Mucosa of rectum (tissue), 2 donors: ENCODE data around the gene CDC42EP2.

Source experiments
- H3K27ac ChIP-seq, 2 donors: one replicate each; pipeline ENCODE4 v1.7.0; 2013; ENCODE audit warnings: inconsistent platforms in 2 of 2, low read depth in 2 of 2, low read length in 2 of 2
- H3K27me3 ChIP-seq, 2 donors: one replicate each; pipeline ENCODE4 v1.7.0; 2013; ENCODE audit warnings: low read length in 2 of 2; ENCODE audit not compliant: control insufficient read depth in 2 of 2, insufficient read depth in 2 of 2
- H3K36me3 ChIP-seq, 2 donors: one replicate each; pipeline ENCODE4 v1.7.0; 2013; ENCODE audit warnings: low read length in 2 of 2; ENCODE audit not compliant: control insufficient read depth in 2 of 2, insufficient read depth in 2 of 2
- H3K4me1 ChIP-seq, 2 donors: one replicate each; pipeline ENCODE4 v1.7.0; 2013; ENCODE audit warnings: low read length in 2 of 2, mild to moderate bottlenecking in 1 of 2; ENCODE audit not compliant: control insufficient read depth in 2 of 2, insufficient read depth in 2 of 2
- H3K4me3 ChIP-seq, 2 donors: one replicate each; pipeline ENCODE4 v1.7.0; 2013; ENCODE audit warnings: low read length in 2 of 2
- H3K9ac ChIP-seq, 2 donors: one replicate each; pipeline ENCODE4 v1.7.0; 2013; ENCODE audit warnings: low read length in 2 of 2, low read depth in 1 of 2, mild to moderate bottlenecking in 1 of 2
- H3K9me3 ChIP-seq, 2 donors: one replicate each; pipeline ENCODE4 v1.7.0; 2013; ENCODE audit warnings: low read length in 2 of 2; ENCODE audit not compliant: control insufficient read depth in 2 of 2
- donor health status: healthy.
- donor health status: Normal muscosa, but diverticular disease.

CDC42EP2 gene

DNA sequence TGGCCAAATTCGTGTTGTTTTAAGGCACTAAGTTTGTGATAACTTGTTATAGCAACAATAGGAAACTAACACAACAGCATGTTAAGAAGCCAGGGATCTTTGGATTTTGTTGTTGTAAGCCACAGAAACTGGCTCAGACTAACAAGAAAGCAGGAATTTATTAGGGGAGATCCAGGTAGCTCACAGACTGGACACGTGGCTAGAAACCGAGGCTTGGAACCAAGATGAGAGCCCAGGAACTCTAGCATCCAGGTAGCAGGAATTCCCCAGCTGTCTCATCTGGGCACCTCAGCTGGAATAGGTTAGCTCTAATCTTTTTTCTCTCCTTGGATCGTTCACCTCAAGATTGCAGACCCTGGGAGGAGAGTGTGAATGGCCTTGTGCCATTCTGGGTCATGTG, 28.0 kb upstream of the CDC42EP2 start:
- no peak overlapping the region for H3K27ac ChIP-seq
- H3K27me3 ChIP-seq: no peaks in the 10 kb centered on the region
- no peak overlapping the region for H3K9ac ChIP-seq
- H3K4me3 ChIP-seq: no peak overlapping the region
- H3K36me3 ChIP-seq: peaks cover 14 to 27% of the 10 kb centered on the region in 2 donors
- peaks cover 6 to 11% of the 10 kb centered on the region in 2 donors for H3K4me1 ChIP-seq
- H3K9me3 ChIP-seq: no peaks in the 10 kb centered on the region

DNA sequence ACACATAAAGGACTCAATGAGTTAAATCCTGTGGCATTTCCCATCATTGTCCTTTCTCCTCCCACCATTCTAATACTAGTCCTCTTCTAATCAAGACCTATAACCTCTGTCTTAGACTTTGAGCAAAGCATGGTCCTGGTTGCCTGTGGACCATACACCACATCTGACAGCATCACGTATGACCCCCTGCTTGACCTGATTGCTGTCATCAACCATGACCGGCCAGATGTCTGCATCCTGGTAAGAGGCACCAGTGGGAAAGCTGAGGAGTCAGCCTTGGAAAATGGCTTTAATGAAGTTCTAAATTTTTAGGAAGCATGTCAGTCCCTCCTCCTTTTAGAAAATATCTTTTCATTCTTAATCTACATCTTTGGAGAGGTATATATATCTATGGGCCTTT, 27.1 kb upstream of the CDC42EP2 start:
- no peaks in the 10 kb centered on the region for H3K27me3 ChIP-seq
- no peaks in the 10 kb centered on the region for H3K9me3 ChIP-seq
- H3K4me1 ChIP-seq: peaks cover 6 to 18% of the 10 kb centered on the region in 2 donors
- H3K4me3 ChIP-seq: no peak overlapping the region
- H3K36me3 ChIP-seq: peaks cover 5 to 19% of the 10 kb centered on the region in 2 donors
- no peak overlapping the region for H3K27ac ChIP-seq
- no peak overlapping the region for H3K9ac ChIP-seq

DNA sequence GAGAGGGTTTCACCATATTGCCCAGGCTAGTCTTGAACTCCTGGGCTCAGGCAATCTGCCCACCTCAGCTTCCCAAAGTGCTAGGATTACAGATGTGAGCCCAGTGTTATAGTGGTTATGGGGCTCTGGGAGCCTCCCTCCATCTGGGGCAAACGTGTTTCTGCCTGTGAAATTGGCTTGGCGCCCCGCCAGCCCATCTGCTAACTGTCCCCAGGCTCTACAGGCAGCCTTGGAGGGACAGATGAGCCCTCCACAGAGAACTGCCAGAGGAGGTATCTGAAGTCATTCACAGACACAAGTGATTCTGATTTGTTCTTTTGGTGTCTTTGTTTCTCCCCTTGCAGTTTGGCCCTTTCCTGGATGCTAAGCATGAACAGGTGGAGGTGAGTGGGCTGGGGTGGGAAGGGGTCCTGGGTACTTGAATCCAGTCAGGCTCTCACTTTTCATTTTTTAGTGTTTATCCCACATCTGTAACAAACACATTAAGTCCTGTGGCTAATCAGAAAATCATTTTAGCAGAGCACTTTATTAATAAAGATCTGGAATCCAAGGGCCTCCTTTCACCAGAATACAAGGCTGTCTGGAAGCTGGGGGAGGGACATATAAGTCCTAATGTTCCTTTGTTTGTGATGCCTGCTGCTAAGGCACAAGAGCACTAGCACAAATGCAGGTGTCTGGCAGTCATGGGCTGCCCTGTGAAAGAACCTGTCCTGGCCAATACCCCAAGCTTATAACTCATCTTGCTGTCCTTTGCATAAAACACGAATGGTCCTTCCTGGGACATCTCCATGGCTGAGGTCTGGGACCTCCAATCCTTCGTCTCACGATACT, 25.7 kb upstream of the CDC42EP2 start:
- H3K9ac ChIP-seq: no peak overlapping the region
- H3K9me3 ChIP-seq: no peaks in the 10 kb centered on the region
- peaks cover 5 to 13% of the 10 kb centered on the region in 2 donors for H3K36me3 ChIP-seq
- peaks cover 6 to 26% of the 10 kb centered on the region in 2 donors for H3K4me1 ChIP-seq
- H3K27ac ChIP-seq: no peak overlapping the region
- no peak overlapping the region for H3K4me3 ChIP-seq
- H3K27me3 ChIP-seq: no peaks in the 10 kb centered on the region

DNA sequence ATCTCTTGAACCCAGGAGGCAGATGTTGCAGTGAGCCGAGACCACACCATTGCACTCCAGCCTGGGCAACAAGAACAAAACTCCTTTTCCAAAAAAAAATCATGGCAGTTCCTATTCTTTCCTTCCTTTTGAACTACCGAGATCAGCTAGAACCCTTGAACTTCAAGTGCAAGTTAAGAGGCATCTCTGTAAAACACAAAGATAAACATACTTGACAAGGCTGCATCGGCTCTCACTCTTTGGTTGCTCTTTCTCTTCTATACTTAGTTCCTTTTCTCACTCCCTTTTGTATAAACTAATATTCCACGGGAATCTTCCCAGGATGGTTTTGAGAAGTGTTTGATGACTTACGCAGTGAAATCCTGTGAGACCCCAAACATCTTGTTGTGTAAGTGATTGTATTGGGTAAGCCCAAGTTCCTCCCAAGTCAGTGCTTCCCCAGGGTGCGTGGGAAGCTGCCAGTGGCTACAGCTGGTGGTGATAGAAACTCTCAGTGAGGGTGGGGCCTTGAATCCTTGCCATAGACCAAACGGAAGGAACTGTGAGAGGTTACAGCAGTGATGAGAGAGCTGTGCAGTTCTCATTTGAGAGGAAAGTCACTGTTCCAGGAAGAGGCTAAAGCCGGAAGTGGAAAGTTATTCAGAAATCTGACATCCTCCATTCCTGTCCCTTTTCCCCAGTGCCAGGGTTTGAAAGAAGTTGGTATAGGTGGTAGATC, 24.1 kb upstream of the CDC42EP2 start:
- H3K4me3 ChIP-seq: no peak overlapping the region
- peaks cover 8 to 32% of the 10 kb centered on the region in 2 donors for H3K4me1 ChIP-seq
- peaks cover 13 to 19% of the 10 kb centered on the region in 2 donors for H3K36me3 ChIP-seq
- H3K9ac ChIP-seq: peak overlapping the region; percentile 9 to 53
- no peaks in the 10 kb centered on the region for H3K9me3 ChIP-seq
- no peaks in the 10 kb centered on the region for H3K27me3 ChIP-seq
- H3K27ac ChIP-seq: peak overlapping the region; percentile 80 to 84

DNA sequence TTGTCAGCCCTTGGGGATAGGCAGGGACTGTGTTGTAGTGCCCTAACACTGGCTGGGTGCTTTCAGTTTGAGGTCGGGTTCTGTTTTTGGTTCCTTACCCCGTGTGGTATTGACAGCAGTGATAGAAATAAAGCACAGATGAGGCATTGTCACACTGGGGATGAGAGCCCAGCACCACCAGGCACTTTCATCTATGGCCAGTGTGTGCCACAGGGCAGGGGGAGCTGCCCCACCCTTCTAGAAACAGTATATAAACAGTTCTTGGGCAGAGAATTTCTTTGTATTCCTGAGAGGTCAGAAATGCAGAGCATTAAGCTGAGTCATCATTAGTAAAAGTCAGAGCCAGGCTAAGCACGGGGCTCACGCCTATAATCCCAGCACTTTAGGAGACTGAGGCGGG, 23.1 kb upstream of the CDC42EP2 start:
- H3K4me1 ChIP-seq: peaks cover 8 to 32% of the 10 kb centered on the region in 2 donors
- peak overlapping the region in 1 of 2 donors; percentile 53 for H3K9ac ChIP-seq
- H3K27ac ChIP-seq: peak overlapping the region; percentile 80 to 84
- H3K27me3 ChIP-seq: no peaks in the 10 kb centered on the region
- no peaks in the 10 kb centered on the region for H3K9me3 ChIP-seq
- peaks cover 18 to 26% of the 10 kb centered on the region in 2 donors for H3K36me3 ChIP-seq
- peak overlapping the region in 1 of 2 donors; percentile 13 for H3K4me3 ChIP-seq

DNA sequence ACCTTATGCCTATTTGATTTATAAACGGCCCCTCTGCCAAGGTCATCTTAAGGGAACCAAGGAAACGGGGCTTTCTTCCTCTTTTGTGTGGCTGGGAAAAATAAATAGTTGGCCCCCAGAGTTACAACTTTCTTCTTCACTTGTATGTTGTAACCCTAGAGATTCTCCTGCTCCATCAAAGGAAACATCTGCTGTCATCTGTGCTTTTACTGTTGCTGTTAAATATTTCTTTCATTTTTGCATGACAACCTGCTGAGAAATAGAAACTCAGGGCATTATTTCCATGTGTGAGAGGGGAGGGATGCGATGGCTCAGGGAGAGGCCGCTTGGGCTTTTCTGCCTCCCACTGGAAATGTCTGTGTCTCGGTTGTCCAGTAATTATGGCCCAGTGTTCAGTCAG, 21.8 kb upstream of the CDC42EP2 start:
- Histone ChIP-seq H3K4me1 (peaks cover 8 to 33% of the 10 kb centered on the region in 2 donors), H3K27me3 (no peaks in the 10 kb centered on the region), H3K9me3 (no peaks in the 10 kb centered on the region), H3K27ac (peak overlapping the region; percentile 80 to 84), H3K4me3 (no peak overlapping the region), H3K36me3 (peaks cover 12 to 27% of the 10 kb centered on the region in 2 donors), H3K9ac (no peak overlapping the region)

DNA sequence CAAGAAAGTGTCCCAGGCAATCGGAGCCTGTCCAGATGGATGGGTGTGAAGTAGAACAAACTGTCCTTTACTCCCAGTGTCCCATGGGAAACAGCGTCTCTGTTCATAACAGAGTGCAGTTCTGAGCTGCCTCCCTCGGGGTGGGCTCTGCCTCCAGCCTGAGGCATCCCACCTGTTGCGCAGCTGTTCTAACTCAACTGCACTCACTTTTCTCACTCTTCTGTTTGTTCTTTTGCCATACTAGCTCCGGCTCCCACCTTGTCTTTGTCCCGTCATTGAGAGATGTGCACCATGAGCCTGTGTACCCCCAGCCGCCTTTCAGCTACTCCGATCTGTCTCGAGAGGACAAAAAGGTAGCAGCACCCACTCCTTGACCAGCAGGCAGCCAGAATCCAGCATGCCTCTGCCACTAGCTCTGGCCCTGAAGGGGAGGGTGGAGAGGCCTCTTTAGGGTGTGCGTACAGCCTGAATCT, 20.7 kb upstream of the CDC42EP2 start:
- peak overlapping the region; percentile 80 to 84 for H3K27ac ChIP-seq
- peak overlapping the region in 1 of 2 donors; percentile 45 for H3K9ac ChIP-seq
- peaks cover 14 to 40% of the 10 kb centered on the region in 2 donors for H3K4me1 ChIP-seq
- no peak overlapping the region for H3K4me3 ChIP-seq
- no peaks in the 10 kb centered on the region for H3K9me3 ChIP-seq
- H3K27me3 ChIP-seq: no peaks in the 10 kb centered on the region
- peaks cover 12 to 29% of the 10 kb centered on the region in 2 donors for H3K36me3 ChIP-seq

DNA sequence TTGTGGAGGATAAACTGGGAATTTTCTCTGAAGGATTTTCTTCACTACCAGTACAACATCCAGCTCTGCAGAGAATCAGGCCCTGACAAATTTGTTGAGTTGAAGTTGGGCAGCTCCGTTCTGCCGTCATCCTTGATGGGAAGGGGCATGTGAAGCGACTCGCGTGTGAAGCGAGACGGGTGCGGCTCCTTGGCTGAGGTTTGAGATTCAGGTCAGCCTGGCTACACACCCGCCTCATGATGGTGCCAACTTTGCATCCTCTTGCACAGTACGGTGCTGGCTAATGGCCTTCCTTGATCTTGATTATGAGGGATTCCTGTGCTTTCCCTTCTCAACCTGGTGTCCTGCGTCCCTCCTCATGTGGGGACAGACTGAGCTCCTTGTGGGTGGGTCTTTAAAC, 19.7 kb upstream of the CDC42EP2 start:
- Histone ChIP-seq H3K4me1 (peaks cover 18 to 43% of the 10 kb centered on the region in 2 donors), H3K9me3 (no peaks in the 10 kb centered on the region), H3K27me3 (no peaks in the 10 kb centered on the region), H3K9ac (no peak overlapping the region), H3K4me3 (no peak overlapping the region), H3K27ac (peak overlapping the region; percentile 14 to 55), H3K36me3 (peaks cover 12 to 21% of the 10 kb centered on the region in 2 donors)

DNA sequence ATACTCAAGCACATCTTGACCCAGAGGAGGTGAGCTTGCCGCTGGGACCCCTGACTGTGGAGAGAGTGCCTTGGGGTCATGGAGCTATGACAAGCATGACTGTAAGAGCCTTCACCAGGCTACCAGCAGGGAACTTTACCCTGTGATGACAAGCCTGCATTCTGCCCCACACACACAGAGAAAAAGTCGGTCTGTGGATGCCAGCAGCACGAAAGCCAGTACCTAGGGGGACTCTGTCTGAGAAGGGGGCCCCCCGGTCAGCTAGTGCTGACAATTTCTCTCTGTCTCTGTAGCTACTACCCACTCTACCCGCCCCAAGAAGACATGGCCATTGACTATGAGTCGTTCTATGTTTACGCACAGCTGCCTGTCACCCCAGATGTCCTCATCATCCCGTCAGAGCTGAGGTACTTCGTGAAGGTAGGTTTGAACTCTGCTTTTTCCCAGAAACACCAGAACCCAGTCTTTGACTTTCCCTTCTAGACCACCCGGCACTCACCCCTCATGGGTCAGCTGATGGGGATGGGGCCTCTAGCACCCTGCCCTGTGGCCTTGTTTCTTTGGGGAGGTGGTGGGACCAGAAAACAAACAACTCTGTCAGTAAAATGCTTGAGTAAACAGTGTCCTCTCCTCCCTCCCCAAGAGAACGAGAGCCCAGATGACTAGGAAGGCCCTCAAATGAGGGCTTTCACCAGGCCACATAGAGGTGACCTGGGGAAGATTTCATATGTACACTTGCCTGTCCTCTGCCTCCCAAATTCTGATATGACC, 18.9 kb upstream of the CDC42EP2 start:
- Histone ChIP-seq H3K36me3 (peaks cover 12 to 21% of the 10 kb centered on the region in 2 donors), H3K27me3 (no peaks in the 10 kb centered on the region), H3K4me3 (no peak overlapping the region), H3K9ac (no peak overlapping the region), H3K27ac (peak overlapping the region; percentile 45 to 55), H3K4me1 (peaks cover 18 to 40% of the 10 kb centered on the region in 2 donors), H3K9me3 (no peaks in the 10 kb centered on the region)
